K562 (cell line): Measurements from ENCODE around the gene APLP1. TPM values are rescaled to one million over a fixed set of nuclear protein-coding genes. Genes with fewer than 3 reads are reported as not detected.

Experiments
- ATAC-seq: fragments of 200-7000 bp; cut with Tn5 transposase; 3 replicates; pipeline ENCODE4 v1.9.1; 2020; ENCODE audit warnings: moderate library complexity
- BruUV-seq: library from RNA; stranded (reverse); fragments of 400-500 nt; replicated peaks from 2 replicates; lab custom pipeline; 2021; lab: Mats Ljungman, UMichigan
- CTCF ChIA-PET: fragments of 300-600 bp; formaldehyde crosslinking; extraction: SDS; loops from one replicate; lab custom pipeline; 2021; ENCODE audit warnings: low intra/inter-chr PET ratio; lab: Yijun Ruan, JAX
- POLR2A ChIA-PET: fragments of 300-600, 350-650 bp; sonication (Branson Sonifier 250); formaldehyde crosslinking; extraction: SDS; loops from one replicate; lab custom pipeline; 2021; ENCODE audit warnings: antibody characterized with exemption, inconsistent platforms; lab: Yijun Ruan, JAX
- DNase-seq, 4 experiments: peaks; one replicate each; pipeline versions ENCODE4 v3.0.0 to v3.0.0-alpha.2; 2011 to 2018; ENCODE audit warnings: low spot score in 3 of 4, mixed read lengths in 3 of 4; ENCODE audit errors: extremely low read depth in 1 of 4
- FAIRE-seq: peaks from 2 replicates; lab custom pipeline; 2011; peaks lifted over from hg19 to GRCh38; lab: Jason Lieb, UNC
- H2AFZ ChIP-seq: 2 replicates; pipeline ENCODE4 v1.6.0; 2011; ENCODE audit warnings: low read depth, low read length, control low read depth, inconsistent platforms
- H3K27ac ChIP-seq: fragments of 200-600 bp; 3 replicates; pipeline ENCODE4 v1.8.0; 2011; ENCODE audit warnings: low read depth, mild to moderate bottlenecking, control low read depth, inconsistent platforms, low read length, moderate library complexity, mixed read lengths; ENCODE audit errors: extremely low read depth
- H3K27me3 ChIP-seq, 2 experiments: fragments of 300-600 bp in 1 of 2; 2 replicates in 1 of 2; 3 replicates in 1 of 2; pipeline versions ENCODE4 v1.6.0 to v1.8.0; 2011; ENCODE audit warnings: inconsistent platforms in 2 of 2, low read length in 2 of 2, mild to moderate bottlenecking in 1 of 2, mixed read lengths in 1 of 2, moderate library complexity in 1 of 2; ENCODE audit not compliant: control insufficient read depth in 2 of 2, insufficient read depth in 2 of 2
- H3K36me3 ChIP-seq: fragments of 300-600 bp; 3 replicates; pipeline ENCODE4 v1.8.0; 2011; ENCODE audit warnings: mild to moderate bottlenecking, low read length, inconsistent platforms; ENCODE audit not compliant: control insufficient read depth, insufficient read depth
- H3K4me1 ChIP-seq, 2 experiments: fragments of 200-600 bp in 1 of 2; replicated peaks in 1 of 2; 2 replicates in 1 of 2; 3 replicates in 1 of 2; pipeline versions ENCODE4 v1.5.1 to v1.8.0; 2011; ENCODE audit warnings: inconsistent platforms in 2 of 2, low read length in 2 of 2, mild to moderate bottlenecking in 1 of 2, mixed read lengths in 1 of 2, moderate library complexity in 1 of 2; ENCODE audit not compliant: control insufficient read depth in 2 of 2, insufficient read depth in 2 of 2
- H3K4me2 ChIP-seq: 2 replicates; pipeline ENCODE4 v1.6.1; 2011; ENCODE audit warnings: low read length, control low read depth, inconsistent platforms, mixed read lengths; ENCODE audit not compliant: insufficient read depth
- H3K4me3 ChIP-seq: fragments of 200-600 bp; sonication (generic), shearing (Covaris generic); 2 replicates; pipeline ENCODE4 v1.5.1; 2016; ENCODE audit warnings: control low read depth, inconsistent platforms
- H3K79me2 ChIP-seq: fragments of 200-600 bp; 3 replicates; pipeline ENCODE4 v1.8.0; 2011; ENCODE audit warnings: low read length, inconsistent platforms; ENCODE audit not compliant: control insufficient read depth, insufficient read depth
- H3K9ac ChIP-seq, 2 experiments: 2 replicates each; pipeline versions ENCODE4 v1.6.0 to v1.6.1; 2011; ENCODE audit warnings: low read depth in 2 of 2, low read length in 2 of 2, control low read depth in 1 of 2, inconsistent platforms in 1 of 2, mild to moderate bottlenecking in 1 of 2, mixed read lengths in 1 of 2; ENCODE audit not compliant: insufficient read depth in 1 of 2
- H3K9me1 ChIP-seq: one replicate; pipeline ENCODE4 v1.6.0; 2011; ENCODE audit warnings: inconsistent platforms, mild to moderate bottlenecking, low read length, moderate library complexity; ENCODE audit not compliant: control insufficient read depth, insufficient read depth
- H3K9me3 ChIP-seq: replicated peaks from 2 replicates; pipeline ENCODE4 v1.5.1; 2011; ENCODE audit warnings: low read depth, low read length, inconsistent platforms; ENCODE audit not compliant: control insufficient read depth, insufficient read depth
- H4K20me1 ChIP-seq: replicated peaks from 2 replicates; pipeline ENCODE4 v1.6.1; 2011; ENCODE audit warnings: low read length, inconsistent platforms, mixed read lengths; ENCODE audit not compliant: control insufficient read depth, insufficient read depth
- RBFOX2 ChIP-seq: fragments of 200-400 bp; formaldehyde crosslinking; IDR thresholded peaks from 2 replicates; pipeline ENCODE4 v1.6.1; 2017; ENCODE audit warnings: low read depth, mild to moderate bottlenecking, low read length, moderate library complexity
- SRSF7 ChIP-seq: fragments of 200-400 bp; formaldehyde crosslinking; optimal IDR thresholded peaks from 2 replicates; pipeline ENCODE3; 2017; ENCODE audit warnings: mild to moderate bottlenecking, low read depth, low read length
- WGBS: fragments of 100-300 bp; shearing (Covaris generic); methylation state at CpG from one replicate; pipeline ENCODE4 v1.1.6; 2016; ENCODE audit warnings: low coverage, mixed read lengths; ENCODE audit not compliant: insufficient coverage; ENCODE audit errors: missing lambda C conversion rate; 5-methylcytosine and 5-hydroxymethylcytosine counted together
- in situ Hi-C: fragments of 300-500 bp; cut with MboI; formaldehyde crosslinking; loops from 4 replicates; pipeline ENCODE4 v1.15.0; 2018; ENCODE audit warnings: inconsistent platforms, mixed read lengths
- intact Hi-C: fragments of 100-400 bp; cut with micrococcal nuclease; formaldehyde crosslinking; loops from 2 replicates; pipeline ENCODE4 v1.14.2; 2022
- polyA plus RNA-seq, 8 experiments: library from polyadenylated mRNA; depleted of rRNA in 4 of 8; stranded (reverse) in 5 of 8; unstranded in 3 of 8; fragments of >200 nt; fragmentation: Nextera tagmentation in 2 of 8; fragmentation: Illumina TruSeq in 1 of 8; extraction: Ambion mirVana in 2 of 8; extraction: Trizol in 1 of 8; gene quantifications; 2 replicates each; pipeline versions ENCODE4 v1.2.1 to v1.2.3, GENCODE V29; 2011 to 2014; ENCODE audit warnings: inconsistent platforms in 1 of 8, missing spikeins in 1 of 8
- total RNA-seq, 7 experiments: library from RNA; depleted of rRNA in 6 of 7; stranded (reverse); fragments of >200 nt in 6 of 7; fragmentation: Illumina TruSeq in 2 of 7; extraction: Trizol in 2 of 7; gene quantifications; 2 replicates each; pipeline versions ENCODE4 v1.2.1 to v1.2.3, GENCODE V29; 2011 to 2021; ENCODE audit warnings: low replicate concordance in 1 of 7
- TF ChIP-seq, protein P1 (sequence below): sonication (generic); formaldehyde crosslinking; IDR thresholded peaks from 2 replicates; pipeline ENCODE4 v1.8.0; 2023; ENCODE audit warnings: missing genetic modification reagents, mild to moderate bottlenecking, borderline replicate concordance

The APLP1 gene
- total and polyA plus RNA-seq, 9 of the 15 experiments (the other 6 are each of a cell fraction or from before 2014, with no cell fraction given), result 0.69 to 9.9 (median 4.7) TPM

DNA sequence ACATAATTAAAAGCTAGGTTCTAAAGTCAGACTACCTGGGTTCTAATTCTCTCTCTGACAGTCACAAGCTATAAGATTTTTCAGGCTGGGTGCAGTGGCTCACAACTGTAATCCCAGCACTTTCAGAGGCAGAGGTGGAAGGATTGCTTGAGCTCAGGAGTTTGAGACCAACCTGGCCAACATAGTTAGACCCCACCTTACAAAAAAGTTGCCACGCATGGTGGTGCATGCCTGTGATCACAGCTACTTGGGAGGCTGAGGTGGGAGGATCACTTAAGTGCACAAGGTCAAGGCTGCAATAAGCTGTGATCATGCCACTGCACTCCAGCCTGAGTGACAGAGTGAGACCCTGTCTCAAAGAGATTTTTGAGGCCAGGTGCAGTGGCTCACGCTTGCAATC, 26.0 kb downstream of the APLP1 start (continued):
- TF ChIP-seq, protein P1, sequence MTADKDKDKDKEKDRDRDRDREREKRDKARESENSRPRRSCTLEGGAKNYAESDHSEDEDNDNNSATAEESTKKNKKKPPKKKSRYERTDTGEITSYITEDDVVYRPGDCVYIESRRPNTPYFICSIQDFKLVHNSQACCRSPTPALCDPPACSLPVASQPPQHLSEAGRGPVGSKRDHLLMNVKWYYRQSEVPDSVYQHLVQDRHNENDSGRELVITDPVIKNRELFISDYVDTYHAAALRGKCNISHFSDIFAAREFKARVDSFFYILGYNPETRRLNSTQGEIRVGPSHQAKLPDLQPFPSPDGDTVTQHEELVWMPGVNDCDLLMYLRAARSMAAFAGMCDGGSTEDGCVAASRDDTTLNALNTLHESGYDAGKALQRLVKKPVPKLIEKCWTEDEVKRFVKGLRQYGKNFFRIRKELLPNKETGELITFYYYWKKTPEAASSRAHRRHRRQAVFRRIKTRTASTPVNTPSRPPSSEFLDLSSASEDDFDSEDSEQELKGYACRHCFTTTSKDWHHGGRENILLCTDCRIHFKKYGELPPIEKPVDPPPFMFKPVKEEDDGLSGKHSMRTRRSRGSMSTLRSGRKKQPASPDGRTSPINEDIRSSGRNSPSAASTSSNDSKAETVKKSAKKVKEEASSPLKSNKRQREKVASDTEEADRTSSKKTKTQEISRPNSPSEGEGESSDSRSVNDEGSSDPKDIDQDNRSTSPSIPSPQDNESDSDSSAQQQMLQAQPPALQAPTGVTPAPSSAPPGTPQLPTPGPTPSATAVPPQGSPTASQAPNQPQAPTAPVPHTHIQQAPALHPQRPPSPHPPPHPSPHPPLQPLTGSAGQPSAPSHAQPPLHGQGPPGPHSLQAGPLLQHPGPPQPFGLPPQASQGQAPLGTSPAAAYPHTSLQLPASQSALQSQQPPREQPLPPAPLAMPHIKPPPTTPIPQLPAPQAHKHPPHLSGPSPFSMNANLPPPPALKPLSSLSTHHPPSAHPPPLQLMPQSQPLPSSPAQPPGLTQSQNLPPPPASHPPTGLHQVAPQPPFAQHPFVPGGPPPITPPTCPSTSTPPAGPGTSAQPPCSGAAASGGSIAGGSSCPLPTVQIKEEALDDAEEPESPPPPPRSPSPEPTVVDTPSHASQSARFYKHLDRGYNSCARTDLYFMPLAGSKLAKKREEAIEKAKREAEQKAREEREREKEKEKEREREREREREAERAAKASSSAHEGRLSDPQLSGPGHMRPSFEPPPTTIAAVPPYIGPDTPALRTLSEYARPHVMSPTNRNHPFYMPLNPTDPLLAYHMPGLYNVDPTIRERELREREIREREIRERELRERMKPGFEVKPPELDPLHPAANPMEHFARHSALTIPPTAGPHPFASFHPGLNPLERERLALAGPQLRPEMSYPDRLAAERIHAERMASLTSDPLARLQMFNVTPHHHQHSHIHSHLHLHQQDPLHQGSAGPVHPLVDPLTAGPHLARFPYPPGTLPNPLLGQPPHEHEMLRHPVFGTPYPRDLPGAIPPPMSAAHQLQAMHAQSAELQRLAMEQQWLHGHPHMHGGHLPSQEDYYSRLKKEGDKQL, result no peak

DNA sequence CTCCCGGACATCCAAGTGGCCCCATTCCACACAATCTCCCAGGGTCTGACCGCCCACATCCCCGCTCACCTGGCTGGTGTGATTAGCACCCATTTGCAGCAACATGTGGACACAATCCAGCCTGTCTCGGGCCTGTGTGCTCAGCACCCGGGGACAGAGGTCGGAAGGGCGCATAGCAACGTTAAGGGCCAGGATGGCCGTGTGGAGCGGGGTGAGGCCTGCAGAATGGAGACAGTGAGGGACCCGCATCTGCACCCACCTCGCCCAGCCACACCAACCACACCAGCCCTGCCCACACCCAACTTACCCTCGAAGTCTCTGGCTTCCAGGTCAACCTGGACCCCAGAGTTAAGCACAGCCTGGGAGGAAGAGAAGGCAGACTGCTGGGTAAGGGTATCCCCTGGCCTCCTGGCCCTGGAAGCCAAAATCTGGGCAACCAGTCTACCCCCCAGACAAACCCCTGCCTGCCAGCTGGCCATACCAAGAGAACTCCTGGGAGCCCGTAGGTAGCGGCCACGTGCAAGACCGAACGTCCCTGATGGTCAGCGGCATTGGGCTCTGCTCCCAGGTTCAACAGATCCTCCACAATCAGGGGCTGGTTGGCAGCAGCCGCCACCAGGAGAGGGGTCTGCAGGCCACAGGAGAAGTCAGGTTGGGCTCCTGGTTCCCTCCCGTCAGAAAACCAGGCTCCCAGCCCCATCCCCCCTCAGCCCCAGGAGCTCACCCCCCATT, 27.7 kb downstream of the APLP1 start:
- no peak overlapping the region for H2AFZ ChIP-seq
- H3K9ac ChIP-seq, result peak overlapping the region in 1 of 2 experiments; percentile 43; a peak in 2 of 4 replicates
- no peak for ATAC-seq
- BruUV-seq, result no TSS peak
- H3K79me2 ChIP-seq, result peaks cover 19% of the 10 kb centered on the region; the same call in 2 of the 3 replicates
- peaks cover 39% of the 10 kb centered on the region; the same call in 2 of the 3 replicates for H3K36me3 ChIP-seq
- H3K4me1 ChIP-seq, result peaks cover 0 to 29% of the 10 kb centered on the region in 2 experiments; a peak in 2 of 5 replicates
- no peak for FAIRE-seq
- ChIA-PET POLR2A (interaction anchor here (0.6 to 1.4 kb wide), 2 partner anchors 16 to 385 kb away, joined by 3 to 5 read pairs; no protein-coding TSS in a partner anchor), CTCF (no interaction called here)
- DNase-seq, result no peak
- H3K27me3 ChIP-seq, result no peaks in the 10 kb centered on the region
- H3K4me3 ChIP-seq, result no peak overlapping the region
- H3K9me1 ChIP-seq, result no peaks in the 10 kb centered on the region
- no peaks in the 10 kb centered on the region for H3K9me3 ChIP-seq
- no peaks in the 10 kb centered on the region for H4K20me1 ChIP-seq
- intact Hi-C loops (no loop called here), in situ Hi-C loops (no loop called here)
- TF ChIP-seq RBFOX2, result peak; percentile 47
- no peak for TF ChIP-seq SRSF7
- no peak overlapping the region for H3K27ac ChIP-seq
- H3K4me2 ChIP-seq, result no peak overlapping the region
- WGBS, result 91% methylated on average over 16 of the region's 21 CpGs
